HepG2 (cell line): ENCODE measurements around the gene ADAMTS20. TPM values are rescaled to one million over a fixed set of nuclear protein-coding genes. Genes with fewer than 3 reads are reported as not detected.
A peak's percentile ranks its signal among the peaks of the same experiment; 100 is the strongest.

Experiments
- ATAC-seq: fragments of 200-7000 bp; cut with Tn5 transposase; 3 replicates; pipeline ENCODE4 v1.9.1; 2020; ENCODE audit warnings: mild to moderate bottlenecking, moderate library complexity
- BruUV-seq: library from RNA; stranded (reverse); fragments of 400-500 nt; replicated peaks from 2 replicates; lab custom pipeline; 2021; lab: Mats Ljungman, UMichigan
- CTCF ChIA-PET: fragments of 300-600 bp; formaldehyde crosslinking; extraction: SDS; loops from one replicate; lab custom pipeline; 2021; ENCODE audit warnings: low total read pairs, inconsistent platforms, low intra/inter-chr PET ratio; lab: Yijun Ruan, JAX
- POLR2A ChIA-PET: fragments of 350-600 bp; sonication (Branson Sonifier 250); formaldehyde crosslinking; loops from one replicate; lab custom pipeline; 2020; ENCODE audit warnings: antibody characterized with exemption, inconsistent platforms; lab: Yijun Ruan, JAX
- DNase-seq: peaks from one replicate; pipeline ENCODE4 v3.0.0-alpha.2; 2015; ENCODE audit warnings: low spot score
- FAIRE-seq: peaks from 3 replicates; lab custom pipeline; 2011; peaks lifted over from hg19 to GRCh38; lab: Jason Lieb, UNC
- H2AFZ ChIP-seq: one replicate; pipeline ENCODE4 v1.6.1; 2011; ENCODE audit warnings: low read length, inconsistent platforms
- H3K27ac ChIP-seq: fragments of 300-600 bp; 3 replicates; pipeline ENCODE4 v1.8.0; 2011; ENCODE audit warnings: mixed run types, mild to moderate bottlenecking, mixed read lengths, low read length, inconsistent platforms; ENCODE audit not compliant: insufficient read depth; ENCODE audit errors: extremely low read length
- H3K27me3 ChIP-seq, 2 experiments: fragments of 200-600 bp in 1 of 2; 2 replicates in 1 of 2; 3 replicates in 1 of 2; pipeline versions ENCODE4 v1.6.0 to v1.8.0; 2011; ENCODE audit warnings: low read length in 2 of 2, mild to moderate bottlenecking in 2 of 2, moderate library complexity in 2 of 2, inconsistent platforms in 1 of 2; ENCODE audit not compliant: insufficient read depth in 2 of 2, control insufficient read depth in 1 of 2
- H3K36me3 ChIP-seq, 2 experiments: fragments of 200-600 bp in 1 of 2; replicated peaks in 1 of 2; 2 replicates in 1 of 2; 3 replicates in 1 of 2; pipeline versions ENCODE4 v1.5.1 to v1.8.0; 2011; ENCODE audit warnings: low read length in 2 of 2, inconsistent platforms in 1 of 2; ENCODE audit not compliant: insufficient read depth in 2 of 2, control insufficient read depth in 1 of 2
- H3K4me1 ChIP-seq: 2 replicates; pipeline ENCODE4 v1.5.1; 2012; ENCODE audit warnings: low read length, inconsistent platforms; ENCODE audit not compliant: insufficient read depth
- H3K4me2 ChIP-seq: 2 replicates; pipeline ENCODE4 v1.6.0; 2011; ENCODE audit warnings: low read depth, low read length, inconsistent platforms
- H3K4me3 ChIP-seq, 3 experiments: fragments of 200-600 bp in 1 of 3; sonication (generic), shearing (Covaris generic) in 1 of 3; replicated peaks in 1 of 3; 2 replicates each; pipeline ENCODE4 v1.5.1; 2011 to 2016; ENCODE audit warnings: low read length in 3 of 3, inconsistent platforms in 2 of 3, low read depth in 2 of 3, mild to moderate bottlenecking in 2 of 3, control low read depth in 1 of 3, mixed read lengths in 1 of 3; ENCODE audit not compliant: insufficient read depth in 1 of 3
- H3K79me2 ChIP-seq: one replicate; pipeline ENCODE4 v1.6.1; 2011; ENCODE audit warnings: low read length, inconsistent platforms; ENCODE audit not compliant: insufficient read depth
- H3K9ac ChIP-seq: 2 replicates; pipeline ENCODE4 v1.6.0; 2011; ENCODE audit warnings: mild to moderate bottlenecking, low read depth, low read length, inconsistent platforms; ENCODE audit not compliant: insufficient read depth
- H3K9me3 ChIP-seq: 2 replicates; pipeline ENCODE4 v1.5.1; 2012; ENCODE audit warnings: mild to moderate bottlenecking, low read length
- H4K20me1 ChIP-seq: 2 replicates; pipeline ENCODE4 v1.6.0; 2011; ENCODE audit warnings: inconsistent platforms, mild to moderate bottlenecking, low read length, moderate library complexity; ENCODE audit not compliant: insufficient read depth
- HMG20A ChIP-seq: IDR thresholded peaks from 2 replicates; pipeline ENCODE4 v1.6.1; 2016; ENCODE audit warnings: borderline replicate concordance
- MAFF ChIP-seq: IDR thresholded peaks from 2 replicates; pipeline ENCODE4 v1.6.1; 2011; ENCODE audit warnings: low read depth, low read length, improper control_type of control experiment
- MAFK ChIP-seq, 2 experiments: IDR thresholded peaks in 1 of 2; conservative IDR thresholded peaks in 1 of 2; 2 replicates each; pipeline ENCODE4 v1.6.1; 2011; ENCODE audit warnings: improper control_type of control experiment in 2 of 2, low read length in 2 of 2
- NFE2L2 ChIP-seq: fragments of 150-350 bp; IDR thresholded peaks from 2 replicates; pipeline ENCODE4 v1.6.1; 2014; ENCODE audit warnings: low read length
- PAF1 ChIP-seq: IDR thresholded peaks from 2 replicates; pipeline ENCODE4 v1.6.1; 2016; ENCODE audit warnings: missing genetic modification reagents, missing compliant biosample characterization
- PRMT3 ChIP-seq: sonication (generic); formaldehyde crosslinking; IDR thresholded peaks from 2 replicates; pipeline ENCODE4 v1.8.1; 2022; ENCODE audit warnings: low read depth, mild to moderate bottlenecking, moderate library complexity, missing genetic modification reagents, borderline replicate concordance
- WGBS: methylation state at CpG from one replicate; pipeline ENCODE4 v1.1.6; 2017; ENCODE audit warnings: low lambda C conversion rate; 5-methylcytosine and 5-hydroxymethylcytosine counted together
- in situ Hi-C: cut with HindIII; loops from 2 replicates; pipeline ENCODE4 v1.10.0; 2017; ENCODE audit warnings: low pct_unique_long_range_greater_than_20kb; ENCODE audit not compliant: extremely low pct_ligation_motif_present
- intact Hi-C: fragments of 100-400 bp; cut with micrococcal nuclease; formaldehyde crosslinking; loops from one replicate; pipeline ENCODE4 v1.10.0; 2022; ENCODE audit not compliant: unreplicated experiment
- polyA plus RNA-seq, 8 experiments: library from polyadenylated mRNA; depleted of rRNA in 3 of 8; stranded (reverse) in 7 of 8; unstranded in 1 of 8; fragments of >200 nt; fragmentation: Illumina TruSeq in 4 of 8; extraction: Trizol in 4 of 8; gene quantifications; 2 replicates each; pipeline versions ENCODE4 v1.2.1 to v1.2.3, GENCODE V29; 2011 to 2016; ENCODE audit warnings: low read depth in 4 of 8, missing spikeins in 1 of 8, mixed read lengths in 1 of 8; ENCODE audit not compliant: insufficient read depth in 1 of 8
- total RNA-seq, 5 experiments: library from RNA; depleted of rRNA; stranded (reverse); fragments of >200 nt; fragmentation: Illumina TruSeq; extraction: Trizol; gene quantifications; 2 replicates each; pipeline ENCODE4 v1.2.3, GENCODE V29; 2016; ENCODE audit warnings: low read depth in 1 of 5
- TF ChIP-seq, protein P1 (sequence below): sonication (generic); formaldehyde crosslinking; IDR thresholded peaks from 2 replicates; pipeline ENCODE4 v1.4.0; 2020; ENCODE audit warnings: missing genetic modification reagents

The ADAMTS20 gene
- total and polyA plus RNA-seq, 2 of the 13 experiments (the other 11 are each of a cell fraction or from before 2014, with no cell fraction given): not detected

DNA sequence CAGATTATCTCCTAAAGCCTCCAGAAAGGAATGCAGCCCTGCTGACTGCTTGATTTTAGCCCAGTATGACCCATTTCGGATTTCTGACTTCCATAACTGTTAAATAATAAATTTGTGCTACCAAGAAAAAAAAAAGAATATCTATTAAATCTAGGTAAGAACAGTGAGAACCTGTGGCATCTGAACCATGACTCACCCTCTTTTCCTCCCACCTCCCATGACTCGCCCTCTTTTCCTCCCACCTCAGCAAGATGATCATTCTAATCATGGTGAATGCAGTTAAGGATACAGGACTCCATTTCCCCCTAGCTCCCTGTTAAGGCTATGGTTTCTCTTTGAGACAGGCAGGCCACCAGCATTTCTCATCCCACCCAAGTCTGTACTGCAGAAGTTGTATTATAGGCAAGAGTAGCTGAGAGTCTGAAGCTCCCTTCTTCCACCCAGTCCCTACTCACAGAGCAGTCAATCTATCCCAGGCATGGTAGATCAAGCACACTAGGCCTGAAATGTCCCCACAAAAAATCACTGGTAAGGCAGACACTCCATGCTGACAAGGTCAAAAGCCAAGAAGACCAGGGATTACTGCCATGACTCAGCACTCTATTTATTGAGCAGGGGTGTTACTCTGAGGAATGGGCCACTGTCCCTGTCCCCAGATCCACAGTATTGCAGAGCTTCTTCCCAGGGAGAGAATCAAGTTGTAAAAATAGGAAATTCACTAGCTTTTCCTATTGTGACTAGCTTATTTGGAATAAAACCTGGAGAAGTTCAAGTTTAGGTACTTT, 188.9 kb downstream of the ADAMTS20 start:
- H3K4me2 ChIP-seq: no peak overlapping the region
- DNase-seq: no peak
- no peaks in the 10 kb centered on the region for H3K4me1 ChIP-seq
- no peak overlapping the region for H2AFZ ChIP-seq
- H3K36me3 ChIP-seq: no peaks in the 10 kb centered on the region
- BruUV-seq: no TSS peak
- no peaks in the 10 kb centered on the region for H3K9me3 ChIP-seq
- peak; percentile 73; the same call in 1 of the 2 replicates for TF ChIP-seq NFE2L2
- TF ChIP-seq HMG20A (CRISPR knock-in tag): no peak
- TF ChIP-seq MAFF: peak; percentile 26; the same call in 1 of the 2 replicates
- TF ChIP-seq MAFK (conservative IDR thresholded peaks at IDR 0.05 in 1 of 2, IDR thresholded peaks at IDR 0.05 in 1 of 2; ENCODE audit: low read length in 2 of 2): peak in 1 of 2 experiments; percentile 31; a peak in 1 of 4 replicates
- TF ChIP-seq PRMT3 (CRISPR knock-in tag): no peak
- no peak for TF ChIP-seq PAF1 (CRISPR knock-in tag)
- TF ChIP-seq, protein P1, sequence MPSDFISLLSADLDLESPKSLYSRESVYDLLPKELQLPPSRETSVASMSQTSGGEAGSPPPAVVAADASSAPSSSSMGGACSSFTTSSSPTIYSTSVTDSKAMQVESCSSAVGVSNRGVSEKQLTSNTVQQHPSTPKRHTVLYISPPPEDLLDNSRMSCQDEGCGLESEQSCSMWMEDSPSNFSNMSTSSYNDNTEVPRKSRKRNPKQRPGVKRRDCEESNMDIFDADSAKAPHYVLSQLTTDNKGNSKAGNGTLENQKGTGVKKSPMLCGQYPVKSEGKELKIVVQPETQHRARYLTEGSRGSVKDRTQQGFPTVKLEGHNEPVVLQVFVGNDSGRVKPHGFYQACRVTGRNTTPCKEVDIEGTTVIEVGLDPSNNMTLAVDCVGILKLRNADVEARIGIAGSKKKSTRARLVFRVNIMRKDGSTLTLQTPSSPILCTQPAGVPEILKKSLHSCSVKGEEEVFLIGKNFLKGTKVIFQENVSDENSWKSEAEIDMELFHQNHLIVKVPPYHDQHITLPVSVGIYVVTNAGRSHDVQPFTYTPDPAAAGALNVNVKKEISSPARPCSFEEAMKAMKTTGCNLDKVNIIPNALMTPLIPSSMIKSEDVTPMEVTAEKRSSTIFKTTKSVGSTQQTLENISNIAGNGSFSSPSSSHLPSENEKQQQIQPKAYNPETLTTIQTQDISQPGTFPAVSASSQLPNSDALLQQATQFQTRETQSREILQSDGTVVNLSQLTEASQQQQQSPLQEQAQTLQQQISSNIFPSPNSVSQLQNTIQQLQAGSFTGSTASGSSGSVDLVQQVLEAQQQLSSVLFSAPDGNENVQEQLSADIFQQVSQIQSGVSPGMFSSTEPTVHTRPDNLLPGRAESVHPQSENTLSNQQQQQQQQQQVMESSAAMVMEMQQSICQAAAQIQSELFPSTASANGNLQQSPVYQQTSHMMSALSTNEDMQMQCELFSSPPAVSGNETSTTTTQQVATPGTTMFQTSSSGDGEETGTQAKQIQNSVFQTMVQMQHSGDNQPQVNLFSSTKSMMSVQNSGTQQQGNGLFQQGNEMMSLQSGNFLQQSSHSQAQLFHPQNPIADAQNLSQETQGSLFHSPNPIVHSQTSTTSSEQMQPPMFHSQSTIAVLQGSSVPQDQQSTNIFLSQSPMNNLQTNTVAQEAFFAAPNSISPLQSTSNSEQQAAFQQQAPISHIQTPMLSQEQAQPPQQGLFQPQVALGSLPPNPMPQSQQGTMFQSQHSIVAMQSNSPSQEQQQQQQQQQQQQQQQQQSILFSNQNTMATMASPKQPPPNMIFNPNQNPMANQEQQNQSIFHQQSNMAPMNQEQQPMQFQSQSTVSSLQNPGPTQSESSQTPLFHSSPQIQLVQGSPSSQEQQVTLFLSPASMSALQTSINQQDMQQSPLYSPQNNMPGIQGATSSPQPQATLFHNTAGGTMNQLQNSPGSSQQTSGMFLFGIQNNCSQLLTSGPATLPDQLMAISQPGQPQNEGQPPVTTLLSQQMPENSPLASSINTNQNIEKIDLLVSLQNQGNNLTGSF (CRISPR knock-in tag): no peak
- TF ChIP-seq, all 625 proteins: peak for 3
- WGBS: 2% methylated on average over 2 of the region's 2 CpGs
- Histone ChIP-seq H3K4me3 (no peak overlapping the region), H3K27me3 (no peaks in the 10 kb centered on the region), H3K9ac (no peak overlapping the region), H3K27ac (no peak overlapping the region), H4K20me1 (no peaks in the 10 kb centered on the region), H3K79me2 (no peaks in the 10 kb centered on the region)
- CTCF ChIA-PET: no interaction called here
- intact Hi-C loops: no loop called here
- ATAC-seq (no peak), FAIRE-seq (no peak)
- in situ Hi-C loops: no loop called here
- POLR2A ChIA-PET: no interaction called here
